ENCODE measurements around the gene RBMS3.

- TF ChIP-seq CTCF (conservative IDR thresholded peaks at IDR 0.05; ENCODE audit: low read depth, low read length) (no peak), EZH2 (IDR thresholded peaks at IDR 0.05; ENCODE audit: borderline replicate concordance, low read depth, low read length, poor library complexity, severe bottlenecking) (no peak)
These were observed 642.3 kb downstream of the RBMS3 start for GRCh38 chr3:29922992-29923746.

Measured in A673 (cell line).